ENCODE measurements around the gene MS4A18.
"Not testable (repeated sequence)": the region's sequence is repeated elsewhere in the genome, so short reads cannot be mapped to it uniquely, and the experiment has no call there.

MS4A18 gene

GRCh38 chr11:60724420-60724819 lies at the start of gene MS4A18:
TSS of gene MS4A18 (plus strand) at chr11:60724720.
- no peak for DNase-seq (ENCODE audit: low read depth in 2 of 2)

- not testable (repeated sequence) for DNase-seq (ENCODE audit: low read depth in 2 of 2)
Measured at GRCh38 chr11:60678231-60678630, 46.3 kb upstream of the MS4A18 start.

GRCh38 chr11:60679879-60680278 lies 44.6 kb upstream of the MS4A18 start:
- DNase-seq (ENCODE audit: low read depth in 2 of 2): no peak

- DNase-seq (ENCODE audit: low read depth in 2 of 2): no peak
Measured at GRCh38 chr11:60680455-60681119, 43.9 kb upstream of the MS4A18 start.

GRCh38 chr11:60684541-60684848 lies 40.0 kb upstream of the MS4A18 start:
- not testable (repeated sequence) for DNase-seq (ENCODE audit: low read depth in 2 of 2)

GRCh38 chr11:60691661-60692060 lies 32.9 kb upstream of the MS4A18 start:
- DNase-seq (ENCODE audit: low read depth in 2 of 2): no peak

- DNase-seq (ENCODE audit: low read depth in 2 of 2): no peak
Measured at GRCh38 chr11:60699284-60699691, 25.2 kb upstream of the MS4A18 start, which contains the start of gene MS4A8. TSS of gene MS4A8 (plus strand) at chr11:60699612. CDS start at chr11:60700861, 1,249 bp downstream.

GRCh38 chr11:60699936-60700335 lies 24.6 kb upstream of the MS4A18 start:
- DNase-seq (ENCODE audit: low read depth in 2 of 2): no peak

GRCh38 chr11:60700689-60701468 lies 23.6 kb upstream of the MS4A18 start:
- DNase-seq (ENCODE audit: low read depth in 2 of 2): no peak

GRCh38 chr11:60701469-60701818 lies 23.1 kb upstream of the MS4A18 start:
- no peak for DNase-seq (ENCODE audit: low read depth in 2 of 2)

- no peak for DNase-seq (ENCODE audit: low read depth in 2 of 2)
Measured at GRCh38 chr11:60703374-60703773, 21.1 kb upstream of the MS4A18 start.

- DNase-seq (ENCODE audit: low read depth in 2 of 2): no peak
Measured at GRCh38 chr11:60705895-60706294, 18.6 kb upstream of the MS4A18 start.

- DNase-seq (ENCODE audit: low read depth in 2 of 2): no peak
Measured at GRCh38 chr11:60706931-60707330, 17.6 kb upstream of the MS4A18 start.

- no peak for DNase-seq (ENCODE audit: low read depth in 2 of 2)
Measured at GRCh38 chr11:60710482-60710881, 14.0 kb upstream of the MS4A18 start.

- no peak for DNase-seq (ENCODE audit: low read depth in 2 of 2)
Measured at GRCh38 chr11:60711276-60711675, 13.2 kb upstream of the MS4A18 start.

- not testable (repeated sequence) for DNase-seq (ENCODE audit: low read depth in 2 of 2)
Measured at GRCh38 chr11:60713423-60713822, 11.1 kb upstream of the MS4A18 start.

GRCh38 chr11:60717956-60718355 lies 6.6 kb upstream of the MS4A18 start:
- DNase-seq (ENCODE audit: low read depth in 2 of 2): no peak

- no peak for DNase-seq (ENCODE audit: low read depth in 2 of 2)
Measured at GRCh38 chr11:60718524-60719316, 5.8 kb upstream of the MS4A18 start.

- DNase-seq (ENCODE audit: low read depth in 2 of 2): no peak
Measured at GRCh38 chr11:60719391-60719790, 5.1 kb upstream of the MS4A18 start.

- DNase-seq (ENCODE audit: low read depth in 2 of 2): no peak
Measured at GRCh38 chr11:60720460-60720859, 4.1 kb upstream of the MS4A18 start.

GRCh38 chr11:60725592-60725991 lies 1.1 kb downstream of the MS4A18 start:
- no peak for DNase-seq (ENCODE audit: low read depth in 2 of 2)

GRCh38 chr11:60731586-60731985 lies 7.1 kb downstream of the MS4A18 start:
- DNase-seq (ENCODE audit: low read depth in 2 of 2): no peak

GRCh38 chr11:60734279-60734678 lies 9.8 kb downstream of the MS4A18 start:
- DNase-seq (ENCODE audit: low read depth in 2 of 2): no peak

Measured in stimulated activated CD8-positive, alpha-beta memory T cell treated with anti-CD3 and anti-CD28 coated beads, Interleukin-2, amount 100 ng/mL, for 1 hour (primary cell).